HUES64 (cell line): ENCODE results near the gene LRRC4C.

Source experiments
- H3K27ac ChIP-seq: 2 replicates; pipeline ENCODE4 v1.7.0; 2013; ENCODE audit warnings: low read depth, low read length, inconsistent platforms
- H3K27me3 ChIP-seq: 2 replicates; pipeline ENCODE4 v1.6.1; 2013; ENCODE audit warnings: mild to moderate bottlenecking, low read length; ENCODE audit not compliant: insufficient read depth
- H3K36me3 ChIP-seq: 2 replicates; pipeline ENCODE4 v1.6.1; 2013; ENCODE audit warnings: mild to moderate bottlenecking, low read length; ENCODE audit not compliant: insufficient read depth
- H3K4me1 ChIP-seq: 2 replicates; pipeline ENCODE4 v1.6.1; 2013; ENCODE audit warnings: mild to moderate bottlenecking, low read length, moderate library complexity; ENCODE audit not compliant: insufficient read depth
- H3K4me3 ChIP-seq: 2 replicates; pipeline ENCODE4 v1.5.1; 2013; ENCODE audit warnings: mild to moderate bottlenecking, low read length, moderate library complexity
- H3K9ac ChIP-seq: 2 replicates; pipeline ENCODE4 v1.6.1; 2013; ENCODE audit warnings: mild to moderate bottlenecking, low read depth, low read length
- H3K9me3 ChIP-seq: 2 replicates; pipeline ENCODE4 v1.6.1; 2013; ENCODE audit warnings: low read depth, low read length; ENCODE audit not compliant: insufficient read depth
- WGBS: fragments of 150-250, 120-280 bp; methylation state at CpG from one replicate; pipeline ENCODE4 v1.1.7; 2013; ENCODE audit warnings: missing lambda C conversion rate; 5-methylcytosine and 5-hydroxymethylcytosine counted together

The LRRC4C gene

DNA sequence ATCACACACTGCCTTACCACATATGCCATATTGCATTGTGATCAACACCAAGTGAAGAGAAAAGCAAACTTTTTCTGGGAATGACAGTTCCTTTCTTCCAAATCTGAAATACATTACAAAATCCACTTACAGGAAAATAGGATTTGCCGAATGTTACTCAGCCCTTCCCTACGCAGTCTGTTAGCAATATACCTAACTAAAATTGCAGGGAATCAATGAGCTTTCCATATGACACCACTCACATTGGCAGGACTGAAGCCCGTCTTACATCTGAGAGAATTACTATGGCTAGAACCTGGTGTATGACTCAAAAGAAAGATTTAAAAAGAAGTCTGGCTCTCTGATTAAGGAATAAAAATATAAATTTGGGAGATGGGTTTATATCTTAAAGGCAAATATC lies 136.0 kb downstream of the LRRC4C start:
- no peaks in the 10 kb centered on the region for H3K9me3 ChIP-seq
- no peaks in the 10 kb centered on the region for H3K36me3 ChIP-seq
- H3K27ac ChIP-seq, result no peak overlapping the region
- H3K4me1 ChIP-seq, result no peaks in the 10 kb centered on the region
- H3K9ac ChIP-seq, result no peak overlapping the region
- WGBS, result 94% methylated on average over 3 of the region's 3 CpGs
- no peak overlapping the region for H3K4me3 ChIP-seq
- H3K27me3 ChIP-seq, result no peaks in the 10 kb centered on the region

DNA sequence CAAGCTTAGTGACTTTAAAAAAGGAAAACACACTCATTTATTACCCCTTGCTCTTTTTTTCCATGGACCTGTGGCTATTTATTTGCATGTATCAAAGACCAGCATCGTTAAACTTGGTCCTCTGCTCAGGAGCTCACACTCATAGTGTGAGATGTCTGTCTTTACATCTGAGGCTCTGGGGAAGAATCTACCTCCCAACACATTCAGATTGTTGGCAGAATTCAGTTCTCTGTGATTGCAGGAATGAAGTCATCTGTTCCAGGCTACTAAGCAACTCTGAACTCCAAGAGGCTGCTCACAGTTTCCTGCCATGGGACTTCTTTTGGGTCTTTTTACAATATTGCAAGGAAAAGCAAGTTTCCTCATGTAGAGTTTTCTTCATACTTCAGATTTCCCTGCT lies 138.8 kb downstream of the LRRC4C start:
- WGBS, result 82% methylated on average over 1 of the region's 1 CpG
- no peak overlapping the region for H3K27ac ChIP-seq
- no peaks in the 10 kb centered on the region for H3K36me3 ChIP-seq
- H3K9ac ChIP-seq, result no peak overlapping the region
- H3K9me3 ChIP-seq, result no peaks in the 10 kb centered on the region
- no peak overlapping the region for H3K4me3 ChIP-seq
- no peaks in the 10 kb centered on the region for H3K27me3 ChIP-seq
- no peaks in the 10 kb centered on the region for H3K4me1 ChIP-seq

DNA sequence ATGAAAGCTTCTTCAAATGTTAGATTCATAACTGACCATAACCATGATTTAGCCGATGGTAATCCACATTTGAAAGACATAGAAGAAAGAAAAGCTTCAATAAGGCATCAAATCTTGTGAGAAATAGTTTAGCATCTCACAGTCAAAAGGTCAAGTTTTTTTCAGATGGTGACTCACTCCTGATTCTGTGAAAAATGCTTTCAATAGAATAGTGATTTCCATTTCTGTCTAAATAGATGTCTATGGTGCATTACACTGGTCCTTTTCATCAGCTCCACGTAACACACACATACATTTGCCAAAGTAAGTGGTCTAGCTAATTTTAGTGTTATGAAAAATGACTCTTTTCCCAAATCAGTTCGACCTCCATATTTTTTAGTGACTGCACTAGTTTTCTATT lies 139.2 kb downstream of the LRRC4C start:
- H3K4me1 ChIP-seq, result no peaks in the 10 kb centered on the region
- no peak overlapping the region for H3K4me3 ChIP-seq
- WGBS, result 93% methylated on average over 2 of the region's 3 CpGs
- H3K9me3 ChIP-seq, result no peaks in the 10 kb centered on the region
- H3K27me3 ChIP-seq, result no peaks in the 10 kb centered on the region
- no peak overlapping the region for H3K27ac ChIP-seq
- H3K36me3 ChIP-seq, result no peaks in the 10 kb centered on the region
- no peak overlapping the region for H3K9ac ChIP-seq

DNA sequence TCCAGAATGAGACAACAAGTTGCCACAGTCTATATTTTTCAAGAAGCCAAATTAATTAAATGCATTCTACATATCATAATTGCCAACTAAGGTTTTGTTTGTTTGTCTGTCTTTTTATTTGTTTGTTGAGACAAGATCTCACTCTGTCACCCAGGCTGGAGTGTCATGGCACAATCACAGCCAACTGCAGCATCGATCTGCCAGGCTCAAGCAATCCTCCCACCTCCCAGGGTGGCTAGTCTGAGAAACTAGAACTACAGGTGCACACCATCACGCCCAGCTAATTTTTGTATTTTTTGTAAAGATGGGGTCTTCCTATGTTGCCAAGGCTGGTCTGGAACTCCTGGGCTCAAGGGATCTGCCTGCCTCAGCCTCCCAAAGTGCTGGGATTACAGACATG lies 140.0 kb downstream of the LRRC4C start:
- Histone ChIP-seq H3K9ac (no peak overlapping the region), H3K4me1 (no peaks in the 10 kb centered on the region), H3K9me3 (no peaks in the 10 kb centered on the region), H3K4me3 (no peak overlapping the region), H3K36me3 (no peaks in the 10 kb centered on the region), H3K27ac (no peak overlapping the region), H3K27me3 (no peaks in the 10 kb centered on the region)
- 94% methylated on average over 2 of the region's 2 CpGs for whole genome bisulfite sequencing

DNA sequence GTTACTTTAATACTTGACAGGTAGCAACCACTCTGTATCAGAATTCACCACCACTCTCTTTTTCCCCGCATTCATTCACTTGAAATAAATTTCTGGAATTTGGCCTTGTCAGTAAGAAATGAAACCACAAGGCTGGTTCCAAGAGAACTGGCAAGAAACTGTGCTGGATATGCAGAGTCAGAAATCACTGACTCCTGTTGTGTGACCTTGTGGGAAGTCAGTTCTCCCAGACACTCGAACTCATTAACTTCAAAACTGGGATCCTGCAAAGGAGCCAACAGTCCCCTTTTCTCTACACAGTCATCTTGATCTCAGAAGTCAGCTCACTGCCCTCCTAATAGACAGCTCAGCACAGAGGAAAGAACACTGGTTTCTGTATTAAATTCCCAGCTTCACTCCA lies 142.7 kb downstream of the LRRC4C start:
- H3K4me1 ChIP-seq, result no peaks in the 10 kb centered on the region
- H3K9me3 ChIP-seq, result no peaks in the 10 kb centered on the region
- 90% methylated on average over 2 of the region's 2 CpGs for WGBS
- H3K4me3 ChIP-seq, result no peak overlapping the region
- H3K27ac ChIP-seq, result no peak overlapping the region
- H3K9ac ChIP-seq, result no peak overlapping the region
- H3K36me3 ChIP-seq, result no peaks in the 10 kb centered on the region
- H3K27me3 ChIP-seq, result no peaks in the 10 kb centered on the region

DNA sequence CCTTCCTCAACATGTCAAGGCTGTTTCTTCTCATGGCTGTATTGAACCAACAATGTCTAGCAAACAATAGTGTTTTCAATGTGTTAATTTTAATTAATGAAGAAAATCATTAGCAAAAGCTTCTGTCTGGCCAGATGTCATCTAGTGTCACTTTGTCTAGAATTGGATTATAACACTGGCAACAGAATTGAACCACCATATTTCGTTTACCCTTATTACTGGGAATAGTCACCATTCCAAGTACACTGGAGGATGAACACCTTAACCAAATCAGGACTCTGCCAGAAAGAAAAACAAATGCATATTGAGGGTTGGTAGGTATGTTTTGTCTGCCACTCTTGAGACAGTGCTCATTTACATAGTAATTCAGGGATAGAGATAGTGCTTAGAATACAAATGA lies 146.2 kb downstream of the LRRC4C start:
- no peaks in the 10 kb centered on the region for H3K27me3 ChIP-seq
- 100% methylated on average over 1 of the region's 1 CpG for WGBS
- no peak overlapping the region for H3K9ac ChIP-seq
- H3K4me1 ChIP-seq, result no peaks in the 10 kb centered on the region
- H3K36me3 ChIP-seq, result no peaks in the 10 kb centered on the region
- no peak overlapping the region for H3K4me3 ChIP-seq
- H3K9me3 ChIP-seq, result no peaks in the 10 kb centered on the region
- no peak overlapping the region for H3K27ac ChIP-seq

DNA sequence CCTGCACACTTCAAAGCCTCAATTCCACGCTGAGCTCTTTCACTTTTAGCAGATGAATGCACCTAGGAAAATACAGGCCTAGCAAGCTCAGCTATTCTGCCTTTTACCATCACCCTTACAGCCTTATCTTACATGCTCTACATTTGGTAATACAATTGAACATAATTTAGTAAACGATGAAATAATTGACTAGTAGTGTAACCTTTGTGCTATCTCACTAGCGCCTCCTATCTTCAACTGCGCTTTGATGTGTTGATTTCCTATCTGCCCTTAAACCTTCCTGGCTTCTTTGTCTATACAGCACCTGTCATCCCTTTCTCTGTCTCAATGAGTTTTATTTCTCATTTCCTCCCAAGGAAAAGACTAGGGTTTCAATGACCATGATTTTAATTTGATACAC lies 149.7 kb downstream of the LRRC4C start:
- no peaks in the 10 kb centered on the region for H3K36me3 ChIP-seq
- no peak overlapping the region for H3K27ac ChIP-seq
- H3K4me1 ChIP-seq, result no peaks in the 10 kb centered on the region; the same call in 1 of the 2 replicates
- H3K9me3 ChIP-seq, result no peaks in the 10 kb centered on the region
- no peak overlapping the region for H3K9ac ChIP-seq
- H3K27me3 ChIP-seq, result no peaks in the 10 kb centered on the region
- 91% methylated on average over 4 of the region's 4 CpGs for WGBS
- H3K4me3 ChIP-seq, result no peak overlapping the region

DNA sequence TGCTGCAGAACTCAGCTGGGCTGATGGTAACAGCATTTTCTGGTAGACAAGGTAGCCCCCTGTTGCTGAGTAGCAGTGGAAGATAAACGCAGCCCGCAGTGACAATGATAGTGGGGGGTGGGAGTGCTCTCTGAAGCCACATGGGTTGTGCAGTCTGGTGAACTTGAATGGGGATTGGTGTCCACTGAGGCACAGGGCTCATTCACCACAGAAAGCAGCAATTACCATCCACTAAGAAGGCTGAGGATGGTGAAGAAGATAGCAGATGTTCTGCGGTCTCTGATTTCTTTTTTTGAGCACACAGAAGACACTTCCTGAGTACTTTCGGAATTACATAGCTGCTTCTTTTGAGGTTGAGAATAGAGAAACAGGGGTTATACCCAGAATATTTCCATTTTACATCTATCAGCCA lies 150.3 kb downstream of the LRRC4C start:
- no peaks in the 10 kb centered on the region for H3K9me3 ChIP-seq
- 93% methylated on average over 4 of the region's 4 CpGs for WGBS
- no peaks in the 10 kb centered on the region for H3K27me3 ChIP-seq
- H3K9ac ChIP-seq, result no peak overlapping the region
- H3K4me1 ChIP-seq, result no peaks in the 10 kb centered on the region; the same call in 1 of the 2 replicates
- no peak overlapping the region for H3K4me3 ChIP-seq
- H3K27ac ChIP-seq, result no peak overlapping the region
- H3K36me3 ChIP-seq, result no peaks in the 10 kb centered on the region

DNA sequence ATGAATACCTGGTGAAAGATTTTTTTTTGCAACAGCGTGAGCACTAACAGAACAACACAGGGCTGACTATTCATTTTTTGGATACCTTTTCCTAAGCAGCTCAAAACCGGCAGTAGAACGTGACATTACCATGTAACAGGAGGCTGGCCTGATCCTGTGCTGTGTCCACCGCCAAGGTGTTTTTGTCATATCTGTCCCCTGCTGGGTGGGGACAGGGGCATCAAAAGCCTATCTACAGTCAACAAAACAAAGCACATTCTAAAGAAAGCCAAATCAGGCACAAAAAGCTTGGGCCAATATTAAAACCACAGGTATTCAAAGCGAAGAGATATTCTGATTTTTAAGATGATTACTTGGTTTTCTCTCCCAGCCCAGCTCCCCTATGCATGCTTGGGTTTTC lies 151.2 kb downstream of the LRRC4C start:
- 89% methylated on average over 5 of the region's 5 CpGs for WGBS
- Histone ChIP-seq H3K4me1 (no peaks in the 10 kb centered on the region; the same call in 1 of the 2 replicates), H3K9me3 (no peaks in the 10 kb centered on the region), H3K4me3 (no peak overlapping the region), H3K9ac (no peak overlapping the region), H3K36me3 (no peaks in the 10 kb centered on the region), H3K27ac (no peak overlapping the region), H3K27me3 (no peaks in the 10 kb centered on the region)

DNA sequence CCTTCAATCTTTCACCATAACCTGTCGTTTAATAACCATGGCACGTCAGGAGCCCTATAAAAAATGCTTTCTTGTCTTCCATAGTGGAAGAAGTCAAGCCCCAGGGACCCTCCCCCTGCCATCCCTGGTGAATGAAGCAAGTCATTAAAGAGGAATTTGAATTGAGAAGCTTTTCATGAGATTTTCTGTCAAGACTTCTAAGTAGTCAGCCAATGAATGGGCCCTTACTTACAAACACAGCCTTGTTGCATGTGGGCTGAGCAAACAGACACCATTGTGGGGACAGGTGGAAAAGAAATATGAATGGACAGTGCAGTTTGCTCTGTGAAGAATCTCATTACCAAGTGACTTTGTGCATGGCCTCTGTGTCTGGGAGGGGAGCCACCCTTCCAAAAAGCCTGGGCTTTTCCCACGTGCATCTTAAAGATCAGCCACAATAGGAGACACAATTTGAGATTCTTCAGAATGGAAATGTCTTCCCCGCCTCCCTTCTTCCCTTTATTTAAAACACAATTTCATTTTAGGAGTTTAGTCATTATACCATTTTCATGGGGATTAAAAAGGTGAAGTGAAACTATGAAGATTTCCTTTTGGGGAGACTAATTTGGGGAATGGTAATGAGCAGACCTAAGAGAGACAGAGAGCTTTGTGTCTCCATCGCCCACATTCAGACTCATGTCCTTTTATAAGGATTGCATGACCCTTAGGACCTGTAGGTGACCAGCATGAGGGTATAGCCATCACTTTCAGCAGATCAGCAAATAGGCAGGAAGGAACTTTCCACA lies 152.0 kb downstream of the LRRC4C start:
- Histone ChIP-seq H3K9ac (no peak overlapping the region), H3K27ac (no peak overlapping the region), H3K4me3 (no peak overlapping the region), H3K36me3 (no peaks in the 10 kb centered on the region), H3K9me3 (peaks cover 4% of the 10 kb centered on the region; the same call in 1 of the 2 replicates), H3K4me1 (no peaks in the 10 kb centered on the region; the same call in 1 of the 2 replicates), H3K27me3 (no peaks in the 10 kb centered on the region)
- WGBS, result 91% methylated on average over 5 of the region's 5 CpGs

DNA sequence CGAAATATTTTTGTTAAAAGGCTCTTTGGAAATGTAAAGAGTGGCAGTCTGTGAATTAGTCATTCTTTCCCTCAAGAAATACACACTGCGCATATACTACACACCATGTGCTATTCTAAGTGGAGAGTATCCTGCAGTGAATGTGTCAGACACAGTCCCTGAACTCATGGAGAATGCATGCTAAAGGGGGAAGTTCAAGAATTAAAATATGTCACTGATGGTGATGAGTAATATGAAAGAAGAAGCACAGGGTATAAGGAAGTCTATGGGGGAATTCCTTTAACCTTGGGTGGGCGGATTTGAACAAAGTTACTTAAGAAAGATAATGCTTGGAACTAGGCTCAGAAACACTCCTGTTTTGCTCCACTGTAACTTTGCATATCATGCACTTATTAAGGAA lies 153.0 kb downstream of the LRRC4C start:
- Histone ChIP-seq H3K4me3 (no peak overlapping the region), H3K36me3 (no peaks in the 10 kb centered on the region), H3K4me1 (no peaks in the 10 kb centered on the region; the same call in 1 of the 2 replicates), H3K9ac (no peak overlapping the region), H3K9me3 (peaks cover 4% of the 10 kb centered on the region; the same call in 1 of the 2 replicates), H3K27me3 (no peaks in the 10 kb centered on the region), H3K27ac (no peak overlapping the region; the same call in 1 of the 2 replicates)
- 94% methylated on average over 1 of the region's 3 CpGs for WGBS
